Stimulated activated CD4-positive, alpha-beta T cell treated with anti-CD3 and anti-CD28 coated beads, Interleukin-4, amount 100 ng/mL, for 24 hours (primary cell): ENCODE measurements around the gene STARD3.
"Not testable (repeated sequence)": the region's sequence is repeated elsewhere in the genome, so short reads cannot be mapped to it uniquely, and the experiment has no call there.

Experiments
- DNase-seq: peaks from one replicate; pipeline ENCODE4 v3.0.0-alpha.2; 2020

The STARD3 gene

GRCh38 chr17:39674179-39674578 lies 37.2 kb downstream of the STARD3 start:
- DNase-seq, result no peak

DNA sequence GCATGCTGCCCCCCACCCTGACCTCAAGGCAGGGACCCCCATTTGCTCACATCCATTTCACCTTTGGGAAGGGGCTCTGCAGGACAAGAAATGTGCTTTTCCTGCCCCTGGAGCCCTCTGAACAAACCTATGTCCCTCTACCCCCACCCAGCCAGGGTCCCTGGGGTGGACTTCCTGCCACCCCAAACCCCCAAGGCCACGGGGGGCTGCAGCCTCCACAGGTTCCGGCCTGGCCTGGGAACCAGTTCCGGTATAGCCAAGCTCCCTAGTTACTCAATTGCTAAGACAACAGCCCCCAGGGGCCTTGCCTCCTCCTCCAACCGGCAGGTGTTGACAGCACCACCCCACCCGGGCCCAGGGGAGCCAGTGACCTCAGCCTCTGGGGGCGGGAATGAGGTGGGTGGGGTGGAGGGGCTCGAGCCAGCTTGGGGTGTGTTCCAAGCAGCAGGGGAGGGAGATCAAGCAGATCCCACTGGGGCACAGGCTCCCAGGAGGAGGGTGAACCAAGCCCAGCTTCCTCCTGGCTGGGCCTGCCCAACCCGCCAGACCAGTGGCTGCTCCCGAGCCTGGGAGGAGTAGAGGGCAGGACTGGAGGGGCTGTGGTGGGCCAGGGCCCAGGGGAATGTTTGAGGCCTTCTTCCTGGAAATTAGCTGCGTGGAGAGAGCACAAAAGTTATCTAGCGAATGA lies 37.9 kb downstream of the STARD3 start:
- no peak for DNase-seq

DNA sequence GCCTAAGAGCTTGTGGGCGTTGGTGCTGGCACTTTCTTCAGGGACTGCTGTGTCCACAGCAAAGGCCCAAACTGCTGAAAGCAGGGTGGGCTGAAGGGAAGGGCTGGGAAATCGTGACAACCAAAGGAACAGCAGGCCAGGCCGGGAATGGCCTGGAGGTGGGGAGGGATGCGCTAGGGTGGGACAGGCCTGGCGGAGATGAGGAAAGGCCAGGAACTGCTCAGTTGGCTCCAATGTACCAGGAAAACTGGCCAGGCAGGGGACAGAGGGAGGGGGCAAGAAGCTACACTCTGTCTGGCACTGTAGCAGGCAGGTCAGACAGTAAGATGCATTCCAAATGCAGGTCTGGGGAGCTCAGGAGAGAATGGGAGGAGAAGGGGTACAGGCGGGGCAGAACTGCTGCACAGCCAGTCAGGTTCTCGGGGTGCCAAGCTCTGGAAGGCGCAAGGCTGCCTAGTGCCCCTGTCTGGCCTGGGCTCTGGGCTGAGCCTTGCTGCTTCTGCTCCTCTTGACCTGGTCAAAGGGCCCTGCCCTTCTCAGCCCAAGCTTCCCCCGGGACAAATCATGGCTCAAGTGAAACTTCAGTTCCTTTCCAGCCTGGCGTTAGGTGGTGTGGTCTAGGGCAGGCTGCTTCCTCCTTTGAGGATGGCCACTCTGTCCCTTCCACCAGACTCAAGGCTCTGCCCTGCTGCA lies 38.6 kb downstream of the STARD3 start:
- DNase-seq, result no peak

DNA sequence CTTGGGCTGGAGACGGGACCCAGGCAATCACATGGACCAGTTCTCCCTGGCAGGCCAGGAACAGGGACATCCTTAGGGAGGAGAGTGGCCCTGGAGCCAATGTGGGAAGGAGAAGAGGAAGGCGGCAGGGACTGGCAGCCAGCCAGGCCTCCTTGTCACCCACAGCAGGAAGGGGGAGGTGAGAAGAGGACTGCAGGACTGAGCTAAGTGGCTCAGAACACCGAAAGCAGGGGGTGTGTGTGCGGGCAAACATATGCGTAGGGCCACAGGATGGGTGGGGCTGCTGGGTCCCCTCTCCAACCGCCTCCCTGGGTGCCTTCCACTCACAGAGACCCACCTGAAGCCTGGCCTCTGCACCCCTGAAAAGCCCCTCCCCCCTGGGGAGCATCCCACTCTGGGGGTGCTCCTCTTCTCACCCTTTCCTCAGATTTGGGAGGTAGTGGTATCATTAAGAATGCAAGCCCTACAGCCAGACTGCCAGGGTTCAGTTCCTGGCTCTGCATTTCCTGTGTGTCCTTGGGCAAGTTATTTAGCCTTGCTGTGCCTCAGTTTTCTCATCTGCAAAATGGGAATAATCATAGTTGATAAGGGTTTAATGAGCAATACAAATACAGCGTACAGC lies 39.4 kb downstream of the STARD3 start:
- DNase-seq, result peak; percentile 35

DNA sequence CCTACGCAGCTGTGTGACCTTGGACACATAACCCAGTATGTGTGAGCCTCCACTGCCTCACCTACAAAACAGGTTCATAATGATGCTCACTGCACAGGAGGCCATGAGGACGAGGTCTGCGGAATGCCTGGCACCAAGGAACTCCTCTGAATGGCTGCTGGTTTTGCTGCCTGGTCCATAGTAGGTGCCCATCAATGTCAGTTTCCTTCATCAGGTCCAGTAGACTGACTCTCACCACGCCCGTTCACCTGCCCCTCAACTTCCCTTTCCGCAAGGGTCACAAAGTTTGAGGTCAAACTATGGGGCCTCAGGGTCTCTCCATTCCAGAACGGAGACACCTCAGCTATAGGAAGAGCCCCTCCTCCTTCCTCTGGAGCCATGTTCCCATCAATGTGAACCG lies 40.1 kb downstream of the STARD3 start:
- no peak for DNase-seq

DNA sequence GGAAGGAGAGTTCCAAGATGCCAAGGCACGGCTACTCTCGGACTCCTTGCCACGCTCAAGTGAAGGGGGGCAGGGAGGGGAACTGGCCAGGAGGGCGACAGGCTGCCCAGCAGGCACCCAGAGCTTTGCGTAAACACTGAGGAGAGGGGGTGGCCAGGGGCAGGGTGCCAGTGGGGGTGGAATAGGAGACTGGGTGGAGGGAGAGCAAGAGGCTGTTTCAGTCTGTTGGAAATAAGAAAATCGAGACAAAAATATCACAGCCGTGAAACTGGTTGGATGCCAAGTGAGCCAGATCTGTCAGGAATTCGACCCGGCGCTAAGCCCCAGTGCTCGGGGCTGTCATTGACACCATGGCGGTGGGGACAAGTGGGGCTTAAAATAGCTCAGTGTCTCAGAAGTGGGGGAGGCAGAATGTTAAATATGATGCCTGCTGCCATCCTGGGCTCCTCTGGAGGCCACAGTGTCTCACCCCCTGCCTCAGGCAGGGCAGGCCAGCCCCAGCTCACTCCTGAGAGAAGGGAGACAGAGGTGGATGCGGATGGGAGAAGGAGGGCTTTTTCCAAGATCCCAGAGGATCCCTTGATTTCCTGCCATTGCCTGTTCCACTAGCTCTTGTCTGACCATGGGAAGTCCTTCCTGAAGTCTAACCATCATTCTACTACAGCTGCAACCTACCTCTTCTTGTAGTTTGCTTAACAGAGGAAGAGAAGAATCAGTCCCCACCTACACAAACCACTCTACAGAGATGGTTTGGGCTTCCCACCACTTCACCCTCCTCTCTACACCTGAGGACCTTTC lies 40.8 kb downstream of the STARD3 start:
- no peak for DNase-seq

DNA sequence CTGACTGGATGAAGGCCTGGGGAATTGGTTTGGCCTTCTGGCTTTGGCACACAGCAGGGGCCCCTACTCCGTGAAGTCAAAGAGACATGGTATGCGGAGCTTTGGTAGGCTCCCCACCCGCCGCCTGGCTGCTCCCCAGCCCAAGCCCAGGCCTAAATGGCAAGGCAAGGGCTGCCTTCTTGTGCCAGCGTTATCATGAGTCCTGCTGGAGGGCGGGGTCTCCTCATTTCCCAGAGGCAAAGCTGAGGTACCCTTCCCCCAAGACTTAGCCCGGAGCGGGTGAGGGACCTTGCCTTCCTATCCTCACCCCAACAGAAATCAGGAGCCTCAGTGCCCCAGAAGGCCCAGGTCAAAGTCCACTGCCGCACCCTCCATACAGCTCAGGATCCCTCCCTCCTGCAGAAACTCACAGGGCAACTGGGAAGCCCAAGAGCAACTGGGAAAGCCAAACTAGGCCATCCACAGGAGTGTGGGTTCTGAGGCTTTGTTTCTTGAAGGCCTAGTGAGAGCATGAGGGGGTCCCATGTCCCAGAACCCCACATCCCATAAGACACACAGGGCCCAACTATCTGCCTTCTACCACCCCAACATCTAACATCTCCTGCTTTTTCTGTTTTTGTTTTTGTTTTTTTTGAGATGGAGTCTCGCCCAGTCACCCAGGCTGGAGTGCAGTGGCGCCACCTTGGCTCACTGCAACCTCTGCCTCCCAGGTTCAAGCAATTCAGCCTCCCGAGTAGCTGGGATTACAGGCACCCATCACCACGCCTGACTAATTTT lies 41.6 kb downstream of the STARD3 start:
- no peak for DNase-seq

DNA sequence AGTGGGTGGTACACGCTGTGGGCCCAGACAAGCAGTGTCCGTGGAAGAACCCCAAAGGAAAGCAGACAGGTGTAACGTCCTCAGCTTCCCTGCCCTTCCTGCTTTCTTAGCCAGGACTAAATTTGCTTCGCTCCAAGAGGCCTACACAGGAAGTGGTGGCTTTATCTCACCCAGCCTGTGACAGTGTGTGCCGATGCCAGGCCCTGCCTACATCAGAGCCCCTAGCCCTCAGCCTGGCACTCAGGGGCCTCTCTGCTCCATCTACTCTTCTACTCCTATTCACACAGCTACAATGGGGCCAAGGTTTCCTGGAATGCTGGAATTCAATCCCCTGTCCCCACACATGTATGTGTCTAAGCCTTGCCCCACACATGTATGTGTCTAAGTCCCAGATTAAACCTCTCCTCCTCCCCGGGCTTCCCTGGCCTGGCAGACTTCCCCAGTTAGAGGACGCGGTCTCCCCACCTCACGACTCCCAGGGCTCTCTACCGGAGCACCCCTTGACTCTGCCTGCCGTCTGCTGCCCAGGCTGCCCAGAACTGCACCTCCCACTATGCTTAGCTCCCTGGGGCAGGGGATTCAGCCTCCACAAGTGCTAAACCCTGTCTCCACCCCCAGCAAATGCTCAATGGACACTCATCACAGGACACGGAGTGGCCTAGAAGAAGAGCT lies 42.7 kb downstream of the STARD3 start:
- DNase-seq, result peak; percentile 35

DNA sequence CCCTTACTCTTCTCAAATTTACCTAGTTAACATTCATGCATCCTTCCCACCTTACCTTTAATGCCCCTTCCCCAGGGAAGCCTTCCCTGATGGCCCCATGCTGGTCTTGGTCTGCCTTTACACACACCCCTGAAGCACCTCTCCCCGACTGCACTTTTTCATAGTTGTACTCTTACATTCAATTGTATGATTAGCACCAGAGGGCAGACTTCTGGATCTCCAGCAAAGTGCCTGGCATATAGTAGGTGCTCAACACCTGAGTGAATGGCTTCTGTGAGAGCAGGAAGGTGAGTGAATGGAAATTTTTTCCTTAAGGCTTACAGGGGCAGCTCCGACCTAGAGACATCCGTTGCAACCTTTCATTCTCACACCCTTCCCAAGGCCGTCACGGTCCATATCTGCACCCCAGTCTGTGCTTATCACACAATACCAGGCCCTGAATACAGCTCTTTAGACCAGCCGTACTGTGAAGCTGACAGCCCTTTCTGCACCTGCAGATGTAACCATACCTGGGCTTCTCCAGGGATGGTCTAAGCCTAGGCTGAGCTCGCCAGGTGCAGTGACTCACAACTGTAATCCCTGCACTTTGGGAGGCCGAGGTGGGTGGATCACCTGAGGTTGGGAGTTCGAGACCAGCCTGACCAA lies 46.5 kb downstream of the STARD3 start:
- DNase-seq, result no peak

GRCh38 chr17:39684369-39685192 lies 47.6 kb downstream of the STARD3 start:
- no peak for DNase-seq

- no peak for DNase-seq
These were observed 50.2 kb downstream of the STARD3 start for GRCh38 chr17:39687101-39687545.

GRCh38 chr17:39687546-39688474 lies 50.9 kb downstream of the STARD3 start, which contains the start of gene PGAP3:
Gene PGAP3 (minus strand): TSS chr17:39688057. CDS start chr17:39688014, 43 bp downstream.
- peak; percentile 84 for DNase-seq

DNA sequence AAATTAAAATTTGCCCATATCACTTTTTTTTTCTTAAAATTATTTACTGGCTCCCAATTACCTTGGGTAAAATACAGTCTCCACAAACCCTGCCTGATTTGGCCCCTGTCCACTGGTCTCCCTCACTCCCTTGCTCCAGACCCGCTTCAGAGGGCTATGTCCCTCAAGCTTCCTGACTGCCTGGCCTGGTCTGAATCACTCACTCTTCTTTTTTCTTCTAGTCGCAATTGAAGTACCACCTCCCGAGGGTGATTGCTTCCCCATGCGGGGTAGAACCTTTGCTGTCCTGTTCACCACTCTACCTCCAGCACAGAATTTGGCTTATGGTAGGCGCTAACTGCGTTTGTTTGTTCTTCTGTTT lies 51.5 kb downstream of the STARD3 start:
- no peak for DNase-seq

DNA sequence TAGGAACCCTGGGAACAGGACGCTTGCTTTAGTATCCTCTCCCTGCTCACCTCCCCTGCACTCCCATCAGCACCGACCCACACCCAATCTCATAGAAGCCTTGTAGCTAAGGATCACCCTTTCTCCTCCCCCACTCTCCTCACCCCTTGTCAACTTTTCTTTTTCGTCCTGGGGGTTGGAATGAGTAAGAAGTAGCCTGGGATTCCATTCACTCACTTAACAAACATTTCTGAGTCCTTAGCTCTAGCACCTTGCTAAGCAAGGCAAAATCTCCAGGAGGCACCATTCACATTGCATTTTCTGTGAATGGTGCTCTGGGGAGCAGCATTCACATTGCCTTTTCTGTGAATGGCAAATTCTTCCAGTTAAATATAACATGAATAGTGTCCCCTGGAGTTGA lies 52.0 kb downstream of the STARD3 start:
- no peak for DNase-seq

DNA sequence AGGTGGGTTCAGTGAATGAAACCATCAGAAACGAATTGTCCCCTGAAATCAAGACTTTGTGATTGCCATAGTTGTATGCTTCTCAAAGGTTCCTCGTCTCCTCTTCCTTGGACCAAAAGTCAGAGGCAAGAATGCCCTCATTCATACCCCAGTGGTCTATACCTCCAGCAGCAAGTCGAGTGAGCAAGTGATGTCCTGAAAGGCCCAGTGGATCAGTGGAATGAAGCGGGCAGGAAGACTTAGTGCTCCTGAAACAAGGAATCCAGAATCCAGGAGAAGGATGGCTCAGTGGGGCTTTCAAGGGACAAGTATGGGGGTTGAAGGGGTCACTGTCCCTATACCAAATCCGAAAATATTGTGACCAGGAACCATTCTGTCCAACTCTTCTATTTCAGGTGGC lies 57.6 kb downstream of the STARD3 start:
- DNase-seq, result no peak

GRCh38 chr17:39695089-39695474 lies 58.1 kb downstream of the STARD3 start:
- DNase-seq, result no peak

DNA sequence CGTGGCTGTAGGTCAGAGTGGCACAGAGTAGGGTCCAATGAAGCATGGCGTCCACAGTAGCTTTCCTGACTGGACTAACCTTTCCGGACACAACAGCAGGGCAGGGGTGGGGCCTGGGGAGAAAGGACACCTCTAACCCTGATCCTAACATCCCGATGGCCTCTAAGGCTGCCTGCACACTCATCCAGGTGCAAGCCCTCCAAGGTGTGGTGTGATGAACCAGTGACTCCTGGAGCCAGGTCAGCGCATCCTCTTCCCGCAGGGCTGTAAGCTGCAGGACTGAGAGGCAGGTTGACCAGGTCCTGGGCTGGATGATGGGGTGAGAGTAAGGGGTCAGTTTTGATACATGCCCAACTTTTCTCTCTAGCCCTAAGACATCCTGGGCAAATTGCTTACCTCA lies 59.8 kb downstream of the STARD3 start:
- no peak for DNase-seq

DNA sequence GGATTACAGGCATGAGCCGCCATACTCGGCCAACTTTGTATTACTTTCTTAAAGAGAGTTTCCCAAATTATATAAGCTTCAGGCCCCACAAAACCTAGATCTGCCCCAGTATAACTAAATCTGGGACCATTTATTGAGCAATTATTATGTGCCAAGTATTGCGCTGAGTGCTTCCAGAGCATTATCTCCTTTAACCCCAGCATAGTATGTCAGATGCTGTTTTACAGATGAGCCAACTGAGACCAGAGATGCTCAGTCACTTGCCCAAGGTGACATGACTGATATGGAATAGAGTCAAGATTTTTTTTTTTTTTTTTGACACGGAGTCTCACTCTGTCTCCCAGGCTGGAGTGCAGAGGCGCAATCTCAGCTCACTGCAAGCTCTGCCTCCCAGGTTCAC lies 61.0 kb downstream of the STARD3 start:
- DNase-seq, result no peak

DNA sequence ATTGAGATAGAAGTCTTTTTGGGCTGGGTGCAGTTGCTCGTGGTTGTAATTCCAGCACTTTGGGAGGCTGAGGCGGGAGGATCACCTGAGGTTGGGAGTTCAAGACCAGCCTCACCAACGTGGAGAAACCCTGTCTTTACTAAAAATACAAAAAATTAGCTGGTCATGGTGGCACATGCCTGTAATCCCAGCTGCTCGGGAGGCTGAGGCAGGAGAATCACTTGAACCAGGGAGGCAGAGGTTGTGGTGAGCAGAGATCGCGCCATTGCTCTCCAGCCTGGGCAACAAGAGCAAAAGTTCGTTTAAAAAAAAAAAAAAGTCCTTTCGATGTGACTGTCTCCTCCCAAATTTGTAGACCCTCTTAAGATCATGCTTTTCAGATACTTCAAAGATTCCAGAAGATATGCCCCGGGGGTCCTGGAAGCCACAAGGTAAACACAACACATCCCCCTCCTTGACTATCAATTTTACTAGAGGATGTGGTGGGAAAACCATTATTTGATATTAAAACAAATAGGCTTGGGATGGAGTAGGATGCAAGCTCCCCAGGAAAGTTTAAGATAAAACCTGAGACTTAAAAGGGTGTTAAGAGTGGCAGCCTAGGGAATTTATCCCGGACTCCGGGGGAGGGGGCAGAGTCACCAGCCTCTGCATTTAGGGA lies 62.3 kb downstream of the STARD3 start:
- DNase-seq, result not testable (repeated sequence)
